ENCODE data around the gene IFNA17.
"Not testable (repeated sequence)": the region's sequence is repeated elsewhere in the genome, so short reads cannot be mapped to it uniquely, and the experiment has no call there.

Gene IFNA17

DNA sequence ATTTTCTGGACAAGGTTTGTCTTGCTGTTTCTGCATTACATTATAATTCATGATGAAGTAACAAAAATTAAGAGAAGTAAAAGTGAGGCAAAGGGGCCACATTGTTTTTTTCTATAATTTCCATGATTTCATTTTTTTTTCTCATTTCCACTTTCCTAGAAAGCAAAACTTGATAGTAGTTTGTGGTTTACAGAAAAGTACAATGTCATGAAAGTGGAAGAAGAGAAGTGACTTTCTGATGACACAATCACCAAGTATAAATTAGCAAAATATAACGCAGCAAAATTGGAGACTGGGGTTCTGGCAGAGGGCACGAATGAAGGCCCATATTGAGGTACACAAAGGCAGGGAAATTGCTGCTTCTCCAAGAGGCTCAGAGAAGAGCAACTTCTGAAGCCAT lies 16.8 kb upstream of the IFNA17 start:
- no peaks in the 10 kb centered on the region for H3K36me3 ChIP-seq (ENCODE audit: control insufficient read depth in 1 of 2, insufficient read depth in 2 of 2, low read length in 2 of 2)
- no peak overlapping the region for H3K9ac ChIP-seq (ENCODE audit: low read depth in 1 of 2, low read length in 2 of 2)
- no peaks in the 10 kb centered on the region for H3K27me3 ChIP-seq (ENCODE audit: control insufficient read depth in 1 of 2, insufficient read depth in 2 of 2, low read length in 2 of 2)
- no peaks in the 10 kb centered on the region for H3K4me1 ChIP-seq (ENCODE audit: control insufficient read depth in 1 of 2, insufficient read depth in 2 of 2, low read length in 2 of 2)
- H3K27ac ChIP-seq (ENCODE audit: low read depth, low read length), result no peak overlapping the region
- no peak overlapping the region for H3K4me3 ChIP-seq (ENCODE audit: low read depth in 1 of 2, low read length in 2 of 2)
- no peaks in the 10 kb centered on the region for H3K9me3 ChIP-seq (ENCODE audit: control insufficient read depth in 1 of 2, low read length in 2 of 2)

DNA sequence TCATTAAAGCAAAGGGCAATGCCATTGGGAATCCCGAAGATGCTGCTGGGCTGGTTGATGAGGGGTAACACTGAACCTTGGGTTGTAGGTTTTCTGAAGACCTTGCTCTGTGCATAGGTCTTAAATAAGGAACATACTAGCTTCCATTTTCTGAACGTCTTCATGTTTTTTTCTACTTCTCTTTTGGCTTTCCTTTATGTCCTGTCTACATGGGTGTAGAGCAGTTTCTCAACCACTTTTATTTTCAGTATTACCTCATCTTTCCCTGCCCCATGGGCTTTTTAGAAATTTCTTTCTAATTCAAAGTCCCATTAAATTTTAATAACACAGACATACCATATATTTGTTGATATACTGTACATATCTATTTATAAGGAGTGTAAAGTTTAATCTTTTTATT lies 11.9 kb upstream of the IFNA17 start, which contains the start of gene IFNA14:
IFNA14 (minus strand) TSS at position 95 of the 400 bp plus-strand sequence; CDS start at position 25, 70 bp downstream.
- Histone ChIP-seq H3K4me3 (ENCODE audit: low read depth in 1 of 2, low read length in 2 of 2) (no peak within 1 kb of the TSS), H3K27me3 (ENCODE audit: control insufficient read depth in 1 of 2, insufficient read depth in 2 of 2, low read length in 2 of 2) (peaks cover 0 to 2% of the 10 kb centered on the region in 2 donors), H3K36me3 (ENCODE audit: control insufficient read depth in 1 of 2, insufficient read depth in 2 of 2, low read length in 2 of 2) (no peaks in the 10 kb centered on the region), H3K9me3 (ENCODE audit: control insufficient read depth in 1 of 2, low read length in 2 of 2) (no peaks in the 10 kb centered on the region), H3K27ac (ENCODE audit: low read depth, low read length) (no peak within 1 kb of the TSS), H3K4me1 (ENCODE audit: control insufficient read depth in 1 of 2, insufficient read depth in 2 of 2, low read length in 2 of 2) (no peaks in the 10 kb centered on the region), H3K9ac (ENCODE audit: low read depth in 1 of 2, low read length in 2 of 2) (no peak within 1 kb of the TSS)

GRCh38 chr9:21236360-21236714 lies 8.3 kb upstream of the IFNA17 start:
- H3K9ac ChIP-seq (ENCODE audit: low read depth in 1 of 2, low read length in 2 of 2); H3K36me3 ChIP-seq (ENCODE audit: control insufficient read depth in 1 of 2, insufficient read depth in 2 of 2, low read length in 2 of 2); H3K27me3 ChIP-seq (ENCODE audit: control insufficient read depth in 1 of 2, insufficient read depth in 2 of 2, low read length in 2 of 2); H3K4me1 ChIP-seq (ENCODE audit: control insufficient read depth in 1 of 2, insufficient read depth in 2 of 2, low read length in 2 of 2); H3K27ac ChIP-seq (ENCODE audit: low read depth, low read length); H3K9me3 ChIP-seq (ENCODE audit: control insufficient read depth in 1 of 2, low read length in 2 of 2); H3K4me3 ChIP-seq (ENCODE audit: low read depth in 1 of 2, low read length in 2 of 2): not testable (repeated sequence)

- H3K9me3 ChIP-seq (ENCODE audit: control insufficient read depth in 1 of 2, low read length in 2 of 2); H3K9ac ChIP-seq (ENCODE audit: low read depth in 1 of 2, low read length in 2 of 2); H3K27ac ChIP-seq (ENCODE audit: low read depth, low read length); H3K27me3 ChIP-seq (ENCODE audit: control insufficient read depth in 1 of 2, insufficient read depth in 2 of 2, low read length in 2 of 2); H3K4me3 ChIP-seq (ENCODE audit: low read depth in 1 of 2, low read length in 2 of 2); H3K36me3 ChIP-seq (ENCODE audit: control insufficient read depth in 1 of 2, insufficient read depth in 2 of 2, low read length in 2 of 2); H3K4me1 ChIP-seq (ENCODE audit: control insufficient read depth in 1 of 2, insufficient read depth in 2 of 2, low read length in 2 of 2): not testable (repeated sequence)
Measured at GRCh38 chr9:21235468-21236359, 7.7 kb upstream of the IFNA17 start.

- H3K36me3 ChIP-seq (ENCODE audit: control insufficient read depth in 1 of 2, insufficient read depth in 2 of 2, low read length in 2 of 2), result no peaks in the 10 kb centered on the region
- H3K27ac ChIP-seq (ENCODE audit: low read depth, low read length), result no peak overlapping the region
- H3K9me3 ChIP-seq (ENCODE audit: control insufficient read depth in 1 of 2, low read length in 2 of 2), result no peaks in the 10 kb centered on the region
- H3K4me1 ChIP-seq (ENCODE audit: control insufficient read depth in 1 of 2, insufficient read depth in 2 of 2, low read length in 2 of 2), result no peaks in the 10 kb centered on the region
- no peak overlapping the region for H3K9ac ChIP-seq (ENCODE audit: low read depth in 1 of 2, low read length in 2 of 2)
- no peaks in the 10 kb centered on the region for H3K27me3 ChIP-seq (ENCODE audit: control insufficient read depth in 1 of 2, insufficient read depth in 2 of 2, low read length in 2 of 2)
- no peak overlapping the region for H3K4me3 ChIP-seq (ENCODE audit: low read depth in 1 of 2, low read length in 2 of 2)
Measured at GRCh38 chr9:21234153-21234687, 6.2 kb upstream of the IFNA17 start.

GRCh38 chr9:21233258-21233657 lies 5.2 kb upstream of the IFNA17 start:
- Histone ChIP-seq H3K4me3 (ENCODE audit: low read depth in 1 of 2, low read length in 2 of 2) (no peak overlapping the region), H3K27ac (ENCODE audit: low read depth, low read length) (no peak overlapping the region), H3K27me3 (ENCODE audit: control insufficient read depth in 1 of 2, insufficient read depth in 2 of 2, low read length in 2 of 2) (no peaks in the 10 kb centered on the region), H3K9ac (ENCODE audit: low read depth in 1 of 2, low read length in 2 of 2) (no peak overlapping the region), H3K9me3 (ENCODE audit: control insufficient read depth in 1 of 2, low read length in 2 of 2) (no peaks in the 10 kb centered on the region), H3K4me1 (ENCODE audit: control insufficient read depth in 1 of 2, insufficient read depth in 2 of 2, low read length in 2 of 2) (no peaks in the 10 kb centered on the region), H3K36me3 (ENCODE audit: control insufficient read depth in 1 of 2, insufficient read depth in 2 of 2, low read length in 2 of 2) (no peaks in the 10 kb centered on the region)

GRCh38 chr9:21217211-21217610 lies 10.8 kb downstream of the IFNA17 start, which contains the start of gene IFNA16:
Gene IFNA16 (minus strand): TSS chr9:21217311. CDS start chr9:21217305, 6 bp downstream.
- not testable (repeated sequence) for H3K9me3 ChIP-seq (ENCODE audit: control insufficient read depth in 1 of 2, low read length in 2 of 2); H3K4me1 ChIP-seq (ENCODE audit: control insufficient read depth in 1 of 2, insufficient read depth in 2 of 2, low read length in 2 of 2); H3K4me3 ChIP-seq (ENCODE audit: low read depth in 1 of 2, low read length in 2 of 2); H3K27ac ChIP-seq (ENCODE audit: low read depth, low read length); H3K36me3 ChIP-seq (ENCODE audit: control insufficient read depth in 1 of 2, insufficient read depth in 2 of 2, low read length in 2 of 2); H3K9ac ChIP-seq (ENCODE audit: low read depth in 1 of 2, low read length in 2 of 2); H3K27me3 ChIP-seq (ENCODE audit: control insufficient read depth in 1 of 2, insufficient read depth in 2 of 2, low read length in 2 of 2)

- not testable (repeated sequence) for H3K27me3 ChIP-seq (ENCODE audit: control insufficient read depth in 1 of 2, insufficient read depth in 2 of 2, low read length in 2 of 2); H3K9me3 ChIP-seq (ENCODE audit: control insufficient read depth in 1 of 2, low read length in 2 of 2); H3K36me3 ChIP-seq (ENCODE audit: control insufficient read depth in 1 of 2, insufficient read depth in 2 of 2, low read length in 2 of 2); H3K4me1 ChIP-seq (ENCODE audit: control insufficient read depth in 1 of 2, insufficient read depth in 2 of 2, low read length in 2 of 2); H3K4me3 ChIP-seq (ENCODE audit: low read depth in 1 of 2, low read length in 2 of 2); H3K27ac ChIP-seq (ENCODE audit: low read depth, low read length); H3K9ac ChIP-seq (ENCODE audit: low read depth in 1 of 2, low read length in 2 of 2)
Measured at GRCh38 chr9:21213411-21214326, 14.4 kb downstream of the IFNA17 start.

- H3K4me1 ChIP-seq (ENCODE audit: control insufficient read depth in 1 of 2, insufficient read depth in 2 of 2, low read length in 2 of 2); H3K9ac ChIP-seq (ENCODE audit: low read depth in 1 of 2, low read length in 2 of 2); H3K27me3 ChIP-seq (ENCODE audit: control insufficient read depth in 1 of 2, insufficient read depth in 2 of 2, low read length in 2 of 2); H3K36me3 ChIP-seq (ENCODE audit: control insufficient read depth in 1 of 2, insufficient read depth in 2 of 2, low read length in 2 of 2); H3K27ac ChIP-seq (ENCODE audit: low read depth, low read length); H3K4me3 ChIP-seq (ENCODE audit: low read depth in 1 of 2, low read length in 2 of 2); H3K9me3 ChIP-seq (ENCODE audit: control insufficient read depth in 1 of 2, low read length in 2 of 2): not testable (repeated sequence)
Measured at GRCh38 chr9:21212160-21212559, 15.9 kb downstream of the IFNA17 start.

- H3K4me3 ChIP-seq (ENCODE audit: low read depth in 1 of 2, low read length in 2 of 2); H3K36me3 ChIP-seq (ENCODE audit: control insufficient read depth in 1 of 2, insufficient read depth in 2 of 2, low read length in 2 of 2); H3K27me3 ChIP-seq (ENCODE audit: control insufficient read depth in 1 of 2, insufficient read depth in 2 of 2, low read length in 2 of 2); H3K9me3 ChIP-seq (ENCODE audit: control insufficient read depth in 1 of 2, low read length in 2 of 2); H3K9ac ChIP-seq (ENCODE audit: low read depth in 1 of 2, low read length in 2 of 2); H3K4me1 ChIP-seq (ENCODE audit: control insufficient read depth in 1 of 2, insufficient read depth in 2 of 2, low read length in 2 of 2); H3K27ac ChIP-seq (ENCODE audit: low read depth, low read length): not testable (repeated sequence)
Measured at GRCh38 chr9:21210782-21211181, 17.2 kb downstream of the IFNA17 start.
